Spleen (tissue), 11 donors: Measurements from ENCODE around the gene ADM2. TPM values are rescaled to one million over a fixed set of nuclear protein-coding genes. Genes with fewer than 3 reads are reported as not detected.

Experiments used
- DNase-seq: peaks from one replicate; pipeline ENCODE4 v3.0.0-alpha.2; 2020
- H3K27ac ChIP-seq, 8 donors: fragments of 200-600 bp; sonication (generic) in 7 of 8; 1 replicate in 4 of 8; 2 replicates in 4 of 8; pipeline versions ENCODE4 v1.5.0 to v1.8.0; 2016 to 2021; ENCODE audit warnings: inconsistent platforms in 4 of 8, mild to moderate bottlenecking in 4 of 8, moderate library complexity in 1 of 8
- H3K27me3 ChIP-seq, 7 donors: fragments of 200-600 bp; sonication (generic) in 6 of 7; replicated peaks in 1 of 7; 1 replicate in 4 of 7; 2 replicates in 3 of 7; pipeline versions ENCODE4 v1.5.0 to v1.8.0; 2016 to 2021; ENCODE audit warnings: inconsistent platforms in 3 of 7, mild to moderate bottlenecking in 1 of 7
- H3K36me3 ChIP-seq, 6 donors: fragments of 200-600 bp; sonication (generic) in 5 of 6; 1 replicate in 4 of 6; 2 replicates in 2 of 6; pipeline versions ENCODE4 v1.5.0 to v1.8.0; 2016 to 2021; ENCODE audit warnings: inconsistent platforms in 2 of 6
- H3K4me1 ChIP-seq, 6 donors: fragments of 200-600 bp; sonication (generic) in 5 of 6; 1 replicate in 3 of 6; 2 replicates in 3 of 6; pipeline versions ENCODE4 v1.5.0 to v1.8.0; 2016 to 2021; ENCODE audit warnings: inconsistent platforms in 3 of 6
- H3K4me3 ChIP-seq, 8 donors: fragments of 200-600 bp; sonication (generic) in 7 of 8; 1 replicate in 4 of 8; 2 replicates in 4 of 8; pipeline versions ENCODE4 v1.5.0 to v1.8.0; 2016 to 2021; ENCODE audit warnings: inconsistent platforms in 4 of 8, mild to moderate bottlenecking in 4 of 8, moderate library complexity in 2 of 8
- H3K9me3 ChIP-seq, 8 donors: fragments of 200-600 bp; sonication (generic) in 7 of 8; 1 replicate in 4 of 8; 2 replicates in 4 of 8; pipeline versions ENCODE4 v1.5.0 to v1.8.0; 2016 to 2021; ENCODE audit warnings: inconsistent platforms in 4 of 8
- POLR2A ChIP-seq, 3 donors: fragments of 450-650 bp; IDR thresholded peaks; one replicate each; pipeline ENCODE4 v1.5.1; 2017; ENCODE audit warnings: antibody characterized with exemption in 3 of 3, mild to moderate bottlenecking in 1 of 3
- POLR2AphosphoS5 ChIP-seq, 3 donors: sonication (generic); formaldehyde crosslinking; IDR thresholded peaks; one replicate each; pipeline ENCODE4 v1.5.1; 2017; ENCODE audit warnings: antibody characterized with exemption in 3 of 3
- WGBS, 5 donors: extraction: QIAGEN DNeasy Blood & Tissue Kit in 3 of 5; methylation state at CpG; one replicate each; pipeline versions ENCODE4 v1.1.5 to v1.1.7; 2013 to 2018; 5-methylcytosine and 5-hydroxymethylcytosine counted together
- intact Hi-C: fragments of 100-400 bp; cut with DNase I; formaldehyde crosslinking; loops from one replicate; pipeline ENCODE4 v1.15.0; 2023; ENCODE audit warnings: low total_unique reads
- polyA plus RNA-seq, 3 donors: library from polyadenylated mRNA; stranded (reverse); fragments of 200-250 nt; gene quantifications; one replicate each; pipeline ENCODE4 v1.2.1, GENCODE V29; 2013
- total RNA-seq, 7 donors: library from RNA; depleted of rRNA in 3 of 7; stranded (reverse); fragments of >200 nt in 3 of 7; fragmentation: NEBNext Ultra II Directional in 4 of 7; extraction: Animal tissue kit (Norgen Biotek cat#: 25700) in 4 of 7; gene quantifications; one replicate each; pipeline versions ENCODE4 v1.1.0 to v1.2.1, GENCODE V29; 2016 to 2021
- TF ChIP-seq, protein P1 (sequence below), 11 experiments: fragments of 200-600 bp in 7 of 11; fragments of 450-650 bp in 4 of 11; sonication (generic) in 4 of 11; IDR thresholded peaks in 8 of 11; conservative IDR thresholded peaks in 3 of 11; 1 replicate in 7 of 11; 2 replicates in 4 of 11; pipeline versions ENCODE4 v1.4.0 to v1.8.0; 2016 to 2021; ENCODE audit warnings: antibody characterized with exemption in 11 of 11, inconsistent platforms in 4 of 11, mild to moderate bottlenecking in 1 of 11
- donor health status: healthy with polysubstance abuse.
- donor health status: DM: no; HTN: no; CAD: no; lungs with moderate emphysema.
- donor health status: DM: no; HTN: no; CAD: no.
- donor health status: Bipolar disorder and iron deficiency.
- donor health status: healthy.
- donor health status: DM: no; HTN: no; CAD: no.
- donor health status: DM: yes; HTN: yes; CAD: no.

ADM2 gene
- total and polyA plus RNA-seq, 10 donors, result 0.74 to 3.5 (median 2.0) TPM

DNA sequence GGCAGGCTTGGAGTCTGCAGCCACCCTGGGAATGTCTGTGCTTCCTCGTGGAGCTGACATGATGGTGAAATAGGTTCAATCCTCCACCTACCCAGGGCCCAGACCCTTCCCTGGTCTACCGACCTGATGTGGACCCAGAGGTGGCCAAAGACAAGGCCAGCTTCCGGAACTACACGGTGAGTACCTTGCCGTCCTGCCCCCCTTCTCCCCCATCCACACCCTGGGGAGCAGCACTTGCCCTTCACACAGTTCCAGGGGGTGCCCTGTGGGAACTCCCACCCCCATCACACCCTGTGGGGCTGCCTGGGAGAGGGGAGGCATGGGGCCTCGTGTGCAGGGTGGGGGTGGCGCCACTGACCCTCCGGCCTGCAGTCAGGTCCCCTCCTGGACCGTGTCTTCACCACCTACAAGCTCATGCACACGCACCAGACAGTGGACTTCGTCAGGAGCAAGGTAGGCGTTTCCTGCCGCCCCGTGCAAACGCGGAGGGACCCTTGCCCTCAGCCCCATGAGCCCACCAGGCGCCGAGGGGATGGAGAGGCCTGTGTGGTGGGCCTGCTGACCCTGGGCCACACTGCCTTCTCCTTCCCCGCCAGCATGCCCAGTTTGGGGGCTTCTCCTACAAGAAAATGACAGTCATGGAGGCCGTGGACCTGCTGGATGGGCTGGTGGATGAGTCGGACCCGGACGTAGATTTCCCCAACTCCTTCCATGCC, 6.1 kb downstream of the ADM2 start:
- Histone ChIP-seq H3K27ac (no peak overlapping the region), H3K4me3 (no peak overlapping the region), H3K4me1 (peaks cover 0 to 21% (median 11%) of the 10 kb centered on the region in 6 donors), H3K9me3 (no peaks in the 10 kb centered on the region), H3K27me3 (peaks cover 0 to 58% (median 3%) of the 10 kb centered on the region in 7 donors), H3K36me3 (no peaks in the 10 kb centered on the region)
- intact Hi-C loops, result no loop called here
- 82 to 89% (median 86%) methylated on average over 11 to 23 of the region's 23 CpGs for WGBS, 5 donors
- no peak for DNase-seq
- TF ChIP-seq, protein P1, sequence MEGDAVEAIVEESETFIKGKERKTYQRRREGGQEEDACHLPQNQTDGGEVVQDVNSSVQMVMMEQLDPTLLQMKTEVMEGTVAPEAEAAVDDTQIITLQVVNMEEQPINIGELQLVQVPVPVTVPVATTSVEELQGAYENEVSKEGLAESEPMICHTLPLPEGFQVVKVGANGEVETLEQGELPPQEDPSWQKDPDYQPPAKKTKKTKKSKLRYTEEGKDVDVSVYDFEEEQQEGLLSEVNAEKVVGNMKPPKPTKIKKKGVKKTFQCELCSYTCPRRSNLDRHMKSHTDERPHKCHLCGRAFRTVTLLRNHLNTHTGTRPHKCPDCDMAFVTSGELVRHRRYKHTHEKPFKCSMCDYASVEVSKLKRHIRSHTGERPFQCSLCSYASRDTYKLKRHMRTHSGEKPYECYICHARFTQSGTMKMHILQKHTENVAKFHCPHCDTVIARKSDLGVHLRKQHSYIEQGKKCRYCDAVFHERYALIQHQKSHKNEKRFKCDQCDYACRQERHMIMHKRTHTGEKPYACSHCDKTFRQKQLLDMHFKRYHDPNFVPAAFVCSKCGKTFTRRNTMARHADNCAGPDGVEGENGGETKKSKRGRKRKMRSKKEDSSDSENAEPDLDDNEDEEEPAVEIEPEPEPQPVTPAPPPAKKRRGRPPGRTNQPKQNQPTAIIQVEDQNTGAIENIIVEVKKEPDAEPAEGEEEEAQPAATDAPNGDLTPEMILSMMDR (IDR thresholded peaks at IDR 0.05 in 8 of 11, conservative IDR thresholded peaks at IDR 0.05 in 3 of 11), result no peak
- TF ChIP-seq POLR2AphosphoS5 (IDR thresholded peaks at IDR 0.05), result no peak
- TF ChIP-seq POLR2A (IDR thresholded peaks at IDR 0.05), result no peak

DNA sequence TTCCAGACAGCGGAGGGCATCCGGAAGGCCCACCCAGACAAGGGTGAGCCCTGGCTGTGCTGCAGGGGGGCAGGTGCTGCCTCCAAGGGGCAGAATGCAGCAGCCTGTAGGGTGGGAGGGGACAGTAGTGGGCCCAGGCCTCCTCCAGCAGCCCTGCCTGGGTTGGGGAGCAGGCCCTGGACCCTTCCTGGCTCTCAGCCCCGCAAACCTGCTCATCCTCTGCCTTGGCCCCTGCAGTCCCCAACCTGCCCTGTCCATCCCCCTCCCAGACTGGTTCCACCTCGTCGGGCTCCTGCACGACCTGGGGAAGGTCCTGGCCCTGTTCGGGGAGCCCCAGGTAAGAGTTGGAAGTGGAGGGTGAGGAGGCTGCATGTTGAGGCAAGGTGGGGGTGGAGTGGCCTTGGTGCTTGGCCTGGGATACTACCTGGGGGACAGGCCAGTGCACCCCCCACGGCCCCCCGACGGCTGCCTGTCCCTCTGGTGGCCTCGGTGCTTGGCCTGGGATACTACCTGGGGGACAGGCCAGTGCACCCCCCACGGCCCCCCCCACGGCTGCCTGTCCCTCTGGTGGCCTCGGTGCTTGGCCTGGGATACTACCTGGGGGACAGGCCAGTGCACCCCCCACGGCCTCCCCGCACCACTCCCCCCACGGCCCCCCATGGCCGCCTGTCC, 6.8 kb downstream of the ADM2 start:
- H3K36me3 ChIP-seq, result no peaks in the 10 kb centered on the region
- 80 to 85% (median 81%) methylated on average over 8 to 18 of the region's 18 CpGs for WGBS, 5 donors
- intact Hi-C loops, result no loop called here
- H3K27ac ChIP-seq, result no peak overlapping the region
- peaks cover 0 to 16% (median 10%) of the 10 kb centered on the region in 6 donors for H3K4me1 ChIP-seq
- TF ChIP-seq, protein P1 (IDR thresholded peaks at IDR 0.05 in 8 of 11, conservative IDR thresholded peaks at IDR 0.05 in 3 of 11), result no peak
- no peak for TF ChIP-seq POLR2A (IDR thresholded peaks at IDR 0.05)
- TF ChIP-seq POLR2AphosphoS5 (IDR thresholded peaks at IDR 0.05), result no peak
- H3K9me3 ChIP-seq, result no peaks in the 10 kb centered on the region
- no peak for DNase-seq
- peaks cover 0 to 51% (median 0%) of the 10 kb centered on the region in 7 donors for H3K27me3 ChIP-seq
- no peak overlapping the region for H3K4me3 ChIP-seq

DNA sequence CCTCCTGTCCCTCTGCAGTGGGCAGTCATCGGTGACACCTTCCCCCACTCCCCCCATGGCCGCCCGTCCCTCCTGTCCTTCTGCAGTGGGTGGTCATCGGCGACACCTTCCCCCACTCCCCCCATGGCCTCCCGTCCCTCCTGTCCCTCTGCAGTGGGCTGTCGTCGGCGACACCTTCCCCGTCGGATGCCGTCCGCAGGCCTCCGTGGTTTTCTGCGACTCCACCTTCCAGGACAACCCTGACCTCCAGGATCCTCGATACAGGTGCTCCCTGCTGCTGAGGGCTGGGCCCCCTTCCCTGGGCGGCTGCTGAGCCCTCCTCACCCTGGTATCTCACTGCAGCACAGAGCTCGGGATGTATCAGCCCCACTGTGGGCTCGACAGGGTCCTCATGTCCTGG, 7.5 kb downstream of the ADM2 start:
- Histone ChIP-seq H3K9me3 (no peaks in the 10 kb centered on the region), H3K36me3 (no peaks in the 10 kb centered on the region), H3K27ac (no peak overlapping the region), H3K4me1 (peaks cover 0 to 15% (median 10%) of the 10 kb centered on the region in 6 donors), H3K4me3 (no peak overlapping the region), H3K27me3 (peaks cover 0 to 44% (median 0%) of the 10 kb centered on the region in 7 donors)
- DNase-seq, result no peak
- WGBS, 5 donors, result 84 to 92% (median 88%) methylated on average over 17 to 19 of the region's 19 CpGs
- TF ChIP-seq, protein P1 (IDR thresholded peaks at IDR 0.05 in 8 of 11, conservative IDR thresholded peaks at IDR 0.05 in 3 of 11), result no peak
- TF ChIP-seq POLR2AphosphoS5 (IDR thresholded peaks at IDR 0.05) (no peak), POLR2A (IDR thresholded peaks at IDR 0.05) (no peak)
- intact Hi-C loops, result no loop called here
